ENCODE data around the gene KLF15.

DNA sequence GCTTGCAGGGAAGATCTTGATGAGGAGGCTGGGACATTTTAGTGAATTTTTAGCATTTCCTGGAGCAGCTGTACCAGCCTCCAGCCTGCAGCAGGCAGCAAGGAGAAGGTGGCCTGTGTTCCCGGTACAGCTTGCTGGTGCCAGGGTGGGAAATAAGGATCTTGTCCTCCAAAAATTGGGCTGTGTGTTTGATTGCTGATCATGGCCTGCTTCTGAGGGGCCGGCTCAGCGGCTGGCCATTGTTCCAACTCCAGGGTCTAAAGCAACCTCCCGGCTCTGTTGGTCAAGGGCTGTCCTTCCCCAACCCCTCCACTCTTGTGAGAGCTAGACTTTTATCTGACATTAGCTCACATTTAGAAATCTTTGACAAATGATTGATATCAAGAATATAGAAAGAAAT lies 42.5 kb upstream of the KLF15 start:
- TF ChIP-seq, protein P1, sequence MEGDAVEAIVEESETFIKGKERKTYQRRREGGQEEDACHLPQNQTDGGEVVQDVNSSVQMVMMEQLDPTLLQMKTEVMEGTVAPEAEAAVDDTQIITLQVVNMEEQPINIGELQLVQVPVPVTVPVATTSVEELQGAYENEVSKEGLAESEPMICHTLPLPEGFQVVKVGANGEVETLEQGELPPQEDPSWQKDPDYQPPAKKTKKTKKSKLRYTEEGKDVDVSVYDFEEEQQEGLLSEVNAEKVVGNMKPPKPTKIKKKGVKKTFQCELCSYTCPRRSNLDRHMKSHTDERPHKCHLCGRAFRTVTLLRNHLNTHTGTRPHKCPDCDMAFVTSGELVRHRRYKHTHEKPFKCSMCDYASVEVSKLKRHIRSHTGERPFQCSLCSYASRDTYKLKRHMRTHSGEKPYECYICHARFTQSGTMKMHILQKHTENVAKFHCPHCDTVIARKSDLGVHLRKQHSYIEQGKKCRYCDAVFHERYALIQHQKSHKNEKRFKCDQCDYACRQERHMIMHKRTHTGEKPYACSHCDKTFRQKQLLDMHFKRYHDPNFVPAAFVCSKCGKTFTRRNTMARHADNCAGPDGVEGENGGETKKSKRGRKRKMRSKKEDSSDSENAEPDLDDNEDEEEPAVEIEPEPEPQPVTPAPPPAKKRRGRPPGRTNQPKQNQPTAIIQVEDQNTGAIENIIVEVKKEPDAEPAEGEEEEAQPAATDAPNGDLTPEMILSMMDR (IDR thresholded peaks at IDR 0.05): no peak
- TF ChIP-seq POLR2A (IDR thresholded peaks at IDR 0.05): no peak

Measured in lower leg skin (tissue), 3 donors.